Fibroblast of lung (primary cell): ENCODE measurements around the gene NEK11. TPM values are rescaled to one million over a fixed set of nuclear protein-coding genes. Genes with fewer than 3 reads are reported as not detected.

Experiments
- DNase-seq, 2 donors: peaks; one replicate each; pipeline versions ENCODE4 v3.0.0 to v3.0.0-alpha.2; 2010; ENCODE audit warnings: low read depth in 2 of 2
- H2AFZ ChIP-seq: 2 replicates; pipeline ENCODE4 v1.5.1; 2012; ENCODE audit warnings: low read length, control low read depth, inconsistent platforms
- H3K27ac ChIP-seq: 2 replicates; pipeline ENCODE4 v1.5.1; 2011; ENCODE audit warnings: low read length, control low read depth; ENCODE audit not compliant: insufficient read depth
- H3K27me3 ChIP-seq: 2 replicates; pipeline ENCODE4 v1.5.1; 2011; ENCODE audit warnings: mild to moderate bottlenecking, low read length; ENCODE audit not compliant: control insufficient read depth, insufficient read depth
- H3K36me3 ChIP-seq: 2 replicates; pipeline ENCODE4 v1.5.1; 2011; ENCODE audit warnings: low read length; ENCODE audit not compliant: control insufficient read depth, insufficient read depth
- H3K4me1 ChIP-seq: 2 replicates; pipeline ENCODE4 v1.5.1; 2011; ENCODE audit warnings: low read length; ENCODE audit not compliant: control insufficient read depth, insufficient read depth; ENCODE audit errors: extremely low read depth
- H3K4me2 ChIP-seq: 2 replicates; pipeline ENCODE4 v1.5.1; 2011; ENCODE audit warnings: low read length, control low read depth; ENCODE audit not compliant: insufficient read depth; ENCODE audit errors: extremely low read depth
- H3K4me3 ChIP-seq, 4 experiments: fragments of 200-600 bp in 1 of 4; sonication (generic) in 1 of 4; replicated peaks in 1 of 4; 2 replicates each; pipeline ENCODE4 v1.5.1; 2011 to 2016; ENCODE audit warnings: low read length in 4 of 4, low read depth in 3 of 4, mild to moderate bottlenecking in 3 of 4, control low read depth in 2 of 4, inconsistent platforms in 1 of 4, mixed read lengths in 1 of 4; ENCODE audit not compliant: insufficient read depth in 1 of 4; ENCODE audit errors: control extremely low read depth in 1 of 4
- H3K79me2 ChIP-seq: 2 replicates; pipeline ENCODE4 v1.5.1; 2012; ENCODE audit warnings: mild to moderate bottlenecking, low read length, inconsistent platforms; ENCODE audit not compliant: control insufficient read depth, insufficient read depth
- H3K9ac ChIP-seq: 2 replicates; pipeline ENCODE4 v1.5.1; 2011; ENCODE audit warnings: mild to moderate bottlenecking, low read length, control low read depth; ENCODE audit not compliant: insufficient read depth
- H3K9me3 ChIP-seq: 2 replicates; pipeline ENCODE4 v1.5.1; 2012; ENCODE audit warnings: low read depth, low read length; ENCODE audit not compliant: control insufficient read depth, insufficient read depth
- H4K20me1 ChIP-seq: 2 replicates; pipeline ENCODE4 v1.5.1; 2011; ENCODE audit warnings: low read length; ENCODE audit not compliant: control insufficient read depth, insufficient read depth; ENCODE audit errors: extremely low read depth
- EZH2 ChIP-seq: IDR thresholded peaks from 2 replicates; pipeline ENCODE4 v1.5.1; 2012; ENCODE audit warnings: low read length, control low read depth, mild to moderate bottlenecking; ENCODE audit errors: missing control alignments
- polyA plus RNA-seq, 2 donors: library from polyadenylated mRNA; depleted of rRNA in 1 of 2; stranded (reverse) in 1 of 2; unstranded in 1 of 2; fragments of >200 nt; gene quantifications; 2 replicates each; pipeline ENCODE4 v1.2.1, GENCODE V29; 2011 to 2012; ENCODE audit warnings: missing spikeins in 1 of 2
- total RNA-seq: library from RNA; depleted of rRNA; stranded (reverse); fragments of >200 nt; gene quantifications from 2 replicates; pipeline ENCODE4 v1.2.1, GENCODE V29; 2014
- TF ChIP-seq, protein P1 (sequence below), 2 donors: IDR thresholded peaks in 1 of 2; conservative IDR thresholded peaks in 1 of 2; 1 replicate in 1 of 2; 2 replicates in 1 of 2; pipeline ENCODE4 v1.5.1; 2011 to 2012; ENCODE audit warnings: low read length in 2 of 2, control low read depth in 1 of 2, inconsistent platforms in 1 of 2, low read depth in 1 of 2, mild to moderate bottlenecking in 1 of 2

Gene NEK11
- total and polyA plus RNA-seq, 2 donors (not counting 1 experiment from before 2014, with no cell fraction given), result 4.3 to 13.0 TPM

DNA sequence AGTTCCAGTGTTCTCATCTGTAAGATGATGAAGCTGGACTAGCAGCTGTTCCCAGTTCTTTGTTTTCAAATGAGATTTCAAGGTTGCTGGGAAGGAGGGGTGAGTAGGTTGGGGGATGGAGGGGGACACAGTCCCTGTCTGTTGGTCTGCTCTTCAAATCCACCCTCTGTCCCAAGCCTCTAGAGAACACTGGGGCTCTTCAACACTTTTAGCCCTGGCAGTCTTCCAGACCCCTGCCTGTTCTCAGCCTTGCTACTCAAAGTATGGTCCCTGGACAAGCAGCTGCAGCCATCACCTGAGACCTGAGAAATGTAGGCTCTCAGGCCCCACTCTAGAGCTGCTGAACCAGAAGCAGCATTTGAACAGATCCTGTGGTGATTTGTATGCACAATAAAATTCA, 41.3 kb downstream of the NEK11 start:
- Histone ChIP-seq H3K36me3 (no peaks in the 10 kb centered on the region), H3K9me3 (no peaks in the 10 kb centered on the region), H3K4me1 (peaks cover 2% of the 10 kb centered on the region), H4K20me1 (no peaks in the 10 kb centered on the region), H3K27ac (no peak overlapping the region), H3K9ac (no peak overlapping the region), H3K27me3 (no peaks in the 10 kb centered on the region), H3K4me2 (no peak overlapping the region), H2AFZ (no peak overlapping the region), H3K4me3 (no peak overlapping the region), H3K79me2 (no peaks in the 10 kb centered on the region)
- DNase-seq, result no peak
- TF ChIP-seq, protein P1, sequence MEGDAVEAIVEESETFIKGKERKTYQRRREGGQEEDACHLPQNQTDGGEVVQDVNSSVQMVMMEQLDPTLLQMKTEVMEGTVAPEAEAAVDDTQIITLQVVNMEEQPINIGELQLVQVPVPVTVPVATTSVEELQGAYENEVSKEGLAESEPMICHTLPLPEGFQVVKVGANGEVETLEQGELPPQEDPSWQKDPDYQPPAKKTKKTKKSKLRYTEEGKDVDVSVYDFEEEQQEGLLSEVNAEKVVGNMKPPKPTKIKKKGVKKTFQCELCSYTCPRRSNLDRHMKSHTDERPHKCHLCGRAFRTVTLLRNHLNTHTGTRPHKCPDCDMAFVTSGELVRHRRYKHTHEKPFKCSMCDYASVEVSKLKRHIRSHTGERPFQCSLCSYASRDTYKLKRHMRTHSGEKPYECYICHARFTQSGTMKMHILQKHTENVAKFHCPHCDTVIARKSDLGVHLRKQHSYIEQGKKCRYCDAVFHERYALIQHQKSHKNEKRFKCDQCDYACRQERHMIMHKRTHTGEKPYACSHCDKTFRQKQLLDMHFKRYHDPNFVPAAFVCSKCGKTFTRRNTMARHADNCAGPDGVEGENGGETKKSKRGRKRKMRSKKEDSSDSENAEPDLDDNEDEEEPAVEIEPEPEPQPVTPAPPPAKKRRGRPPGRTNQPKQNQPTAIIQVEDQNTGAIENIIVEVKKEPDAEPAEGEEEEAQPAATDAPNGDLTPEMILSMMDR (conservative IDR thresholded peaks at IDR 0.05 in 1 of 2, IDR thresholded peaks at IDR 0.05 in 1 of 2; ENCODE audit: low read depth in 1 of 2, low read length in 2 of 2), result no peak
- no peak for TF ChIP-seq EZH2

DNA sequence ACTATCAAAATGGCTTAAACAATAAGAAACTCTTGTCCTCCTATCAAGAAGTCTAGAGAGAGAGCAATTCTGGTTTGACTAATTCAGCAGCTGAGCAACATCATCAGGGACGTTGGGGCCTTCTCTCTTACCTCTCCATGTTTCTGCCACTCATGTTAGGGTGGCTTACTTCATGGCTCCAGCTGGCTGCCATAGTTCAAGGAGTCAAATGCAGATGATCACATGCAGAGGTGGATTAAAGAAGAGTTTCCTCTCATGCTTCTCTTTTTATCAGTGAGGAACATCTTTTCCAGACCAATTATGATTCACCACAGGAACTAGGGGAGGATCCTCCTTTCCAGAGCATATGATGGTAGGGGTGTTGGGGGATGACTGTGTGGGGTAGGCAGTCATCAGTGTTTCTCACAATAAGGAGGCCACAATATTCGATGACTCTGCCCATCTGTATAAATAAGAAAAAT, 45.5 kb downstream of the NEK11 start:
- Histone ChIP-seq H3K4me1 (peaks cover 2% of the 10 kb centered on the region), H3K27ac (no peak overlapping the region), H3K79me2 (no peaks in the 10 kb centered on the region), H2AFZ (peak overlapping the region; percentile 23), H3K4me2 (no peak overlapping the region), H4K20me1 (no peaks in the 10 kb centered on the region), H3K36me3 (no peaks in the 10 kb centered on the region), H3K27me3 (no peaks in the 10 kb centered on the region), H3K4me3 (no peak overlapping the region), H3K9ac (no peak overlapping the region), H3K9me3 (no peaks in the 10 kb centered on the region)
- TF ChIP-seq, protein P1 (conservative IDR thresholded peaks at IDR 0.05 in 1 of 2, IDR thresholded peaks at IDR 0.05 in 1 of 2; ENCODE audit: low read depth in 1 of 2, low read length in 2 of 2), result no peak
- no peak for TF ChIP-seq EZH2
- DNase-seq, result peak in 1 of 2 donors; percentile 25

DNA sequence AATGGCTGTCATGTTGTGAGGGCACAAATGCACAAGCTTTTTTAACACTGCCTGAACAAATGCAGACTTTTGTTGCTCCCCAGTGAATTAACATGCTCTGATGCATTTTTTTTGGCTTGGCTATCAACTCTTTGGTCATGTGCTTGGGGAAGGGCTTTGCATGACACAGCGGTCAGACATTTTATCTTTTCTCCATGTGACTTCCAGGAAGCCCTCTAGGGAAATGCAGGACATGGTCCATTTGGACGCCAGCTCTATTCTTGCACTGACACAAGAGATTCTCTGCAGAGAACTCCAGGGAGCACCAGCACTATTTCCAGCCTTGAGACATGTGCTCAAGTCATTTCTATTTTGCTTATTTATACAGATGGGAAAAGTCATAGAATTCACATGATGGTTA, 46.2 kb downstream of the NEK11 start:
- Histone ChIP-seq H3K9ac (no peak overlapping the region), H2AFZ (no peak overlapping the region), H3K4me2 (no peak overlapping the region), H3K27ac (no peak overlapping the region), H3K36me3 (no peaks in the 10 kb centered on the region), H3K4me1 (peaks cover 2% of the 10 kb centered on the region), H3K9me3 (no peaks in the 10 kb centered on the region), H4K20me1 (no peaks in the 10 kb centered on the region), H3K4me3 (no peak overlapping the region), H3K27me3 (no peaks in the 10 kb centered on the region), H3K79me2 (no peaks in the 10 kb centered on the region)
- no peak for TF ChIP-seq EZH2
- TF ChIP-seq, protein P1 (conservative IDR thresholded peaks at IDR 0.05 in 1 of 2, IDR thresholded peaks at IDR 0.05 in 1 of 2; ENCODE audit: low read depth in 1 of 2, low read length in 2 of 2), result no peak
- peak; percentile 26 for DNase-seq
